ENCODE measurements around the gene C2CD2. TPM values are rescaled to one million over a fixed set of nuclear protein-coding genes. Genes with fewer than 3 reads are reported as not detected.

C2CD2 gene
- total and polyA plus RNA-seq, 2 experiments from 2014 or later: 4.5 to 16.2 TPM

DNA sequence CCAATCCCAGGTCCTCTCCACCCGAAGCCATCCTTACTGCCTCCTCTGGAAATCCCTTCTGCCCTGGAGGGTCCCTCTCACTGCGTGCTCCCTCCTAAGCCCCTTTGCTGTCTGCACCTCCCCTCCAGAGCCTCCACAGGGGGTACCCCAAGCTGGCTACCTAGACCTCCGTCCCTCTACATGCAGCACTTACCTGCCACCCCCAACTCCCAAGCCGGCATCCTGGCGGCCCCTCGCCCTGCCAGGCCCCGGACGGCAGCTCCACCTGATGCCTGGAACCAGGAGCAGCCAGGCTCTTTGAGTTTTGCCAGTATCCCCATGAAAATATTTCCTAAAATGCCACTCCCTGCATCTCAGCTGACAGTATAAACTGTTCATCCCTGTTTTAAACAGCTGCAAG is 78.7 kb downstream of the C2CD2 start (continued):
- TF ChIP-seq STAT1 (IDR thresholded peaks at IDR 0.05; ENCODE audit: unreplicated experiment): no peak

GRCh38 chr21:41874611-41875010 is 79.2 kb downstream of the C2CD2 start:
- peaks cover 50% of the 10 kb centered on the region for H3K79me2 ChIP-seq (replicated peaks; ENCODE audit: insufficient read depth)
- H3K27me3 ChIP-seq (ENCODE audit: insufficient read depth): no peaks in the 10 kb centered on the region

More at GRCh38 chr21:41874611-41875010, 79.2 kb downstream of the C2CD2 start:
- H2AFZ ChIP-seq: no peak overlapping the region
- Mint-ChIP-seq H3K4me1 (peaks cover 22% of the 10 kb centered on the region), H3K36me3 (ENCODE audit: low read depth) (peaks cover 3% of the 10 kb centered on the region; the same call in 2 of the 3 replicates), H3K27me3 (ENCODE audit: insufficient read depth, low read depth, poor library complexity) (peaks cover 6% of the 10 kb centered on the region), H3K9me3 (no peaks in the 10 kb centered on the region), H3K4me3 (no peak overlapping the region), H3K27ac (no peak overlapping the region)
- peaks cover 10% of the 10 kb centered on the region for H4K20me1 ChIP-seq (replicated peaks; ENCODE audit: insufficient read depth)
- H3K36me3 ChIP-seq (ENCODE audit: insufficient read depth): no peaks in the 10 kb centered on the region
- no peak for DNase-seq (ENCODE audit: low spot score)
- H3K4me2 ChIP-seq: no peak overlapping the region
- no peaks in the 10 kb centered on the region for H3F3A ChIP-seq (replicated peaks; ENCODE audit: low read depth)
- H3K9me2 ChIP-seq (ENCODE audit: insufficient read depth): no peaks in the 10 kb centered on the region
- H3K4me1 ChIP-seq (ENCODE audit: insufficient read depth): peaks cover 7% of the 10 kb centered on the region
- TF ChIP-seq ZNF462 (CRISPR knock-in tag; IDR thresholded peaks at IDR 0.05) (no peak), EZH2 (IDR thresholded peaks at IDR 0.05; ENCODE audit: low read depth, unreplicated experiment) (no peak), POLR2AphosphoS5 (IDR thresholded peaks at IDR 0.05; ENCODE audit: low read depth) (no peak), JUNB (IDR thresholded peaks at IDR 0.05; ENCODE audit: unreplicated experiment) (no peak), EZH2phosphoT487 (IDR thresholded peaks at IDR 0.05; ENCODE audit: unreplicated experiment) (no peak), ZNF114 (CRISPR knock-in tag; IDR thresholded peaks at IDR 0.05) (no peak), ZNF331 (CRISPR knock-in tag; IDR thresholded peaks at IDR 0.05; ENCODE audit: low read depth) (no peak)
- TF ChIP-seq, protein P1, sequence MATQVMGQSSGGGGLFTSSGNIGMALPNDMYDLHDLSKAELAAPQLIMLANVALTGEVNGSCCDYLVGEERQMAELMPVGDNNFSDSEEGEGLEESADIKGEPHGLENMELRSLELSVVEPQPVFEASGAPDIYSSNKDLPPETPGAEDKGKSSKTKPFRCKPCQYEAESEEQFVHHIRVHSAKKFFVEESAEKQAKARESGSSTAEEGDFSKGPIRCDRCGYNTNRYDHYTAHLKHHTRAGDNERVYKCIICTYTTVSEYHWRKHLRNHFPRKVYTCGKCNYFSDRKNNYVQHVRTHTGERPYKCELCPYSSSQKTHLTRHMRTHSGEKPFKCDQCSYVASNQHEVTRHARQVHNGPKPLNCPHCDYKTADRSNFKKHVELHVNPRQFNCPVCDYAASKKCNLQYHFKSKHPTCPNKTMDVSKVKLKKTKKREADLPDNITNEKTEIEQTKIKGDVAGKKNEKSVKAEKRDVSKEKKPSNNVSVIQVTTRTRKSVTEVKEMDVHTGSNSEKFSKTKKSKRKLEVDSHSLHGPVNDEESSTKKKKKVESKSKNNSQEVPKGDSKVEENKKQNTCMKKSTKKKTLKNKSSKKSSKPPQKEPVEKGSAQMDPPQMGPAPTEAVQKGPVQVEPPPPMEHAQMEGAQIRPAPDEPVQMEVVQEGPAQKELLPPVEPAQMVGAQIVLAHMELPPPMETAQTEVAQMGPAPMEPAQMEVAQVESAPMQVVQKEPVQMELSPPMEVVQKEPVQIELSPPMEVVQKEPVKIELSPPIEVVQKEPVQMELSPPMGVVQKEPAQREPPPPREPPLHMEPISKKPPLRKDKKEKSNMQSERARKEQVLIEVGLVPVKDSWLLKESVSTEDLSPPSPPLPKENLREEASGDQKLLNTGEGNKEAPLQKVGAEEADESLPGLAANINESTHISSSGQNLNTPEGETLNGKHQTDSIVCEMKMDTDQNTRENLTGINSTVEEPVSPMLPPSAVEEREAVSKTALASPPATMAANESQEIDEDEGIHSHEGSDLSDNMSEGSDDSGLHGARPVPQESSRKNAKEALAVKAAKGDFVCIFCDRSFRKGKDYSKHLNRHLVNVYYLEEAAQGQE (IDR thresholded peaks at IDR 0.05; ENCODE audit: unreplicated experiment): no peak
- TF ChIP-seq, protein P2, sequence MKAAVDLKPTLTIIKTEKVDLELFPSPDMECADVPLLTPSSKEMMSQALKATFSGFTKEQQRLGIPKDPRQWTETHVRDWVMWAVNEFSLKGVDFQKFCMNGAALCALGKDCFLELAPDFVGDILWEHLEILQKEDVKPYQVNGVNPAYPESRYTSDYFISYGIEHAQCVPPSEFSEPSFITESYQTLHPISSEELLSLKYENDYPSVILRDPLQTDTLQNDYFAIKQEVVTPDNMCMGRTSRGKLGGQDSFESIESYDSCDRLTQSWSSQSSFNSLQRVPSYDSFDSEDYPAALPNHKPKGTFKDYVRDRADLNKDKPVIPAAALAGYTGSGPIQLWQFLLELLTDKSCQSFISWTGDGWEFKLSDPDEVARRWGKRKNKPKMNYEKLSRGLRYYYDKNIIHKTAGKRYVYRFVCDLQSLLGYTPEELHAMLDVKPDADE (IDR thresholded peaks at IDR 0.05): no peak
- no peak overlapping the region for H3K4me3 ChIP-seq
- no peak overlapping the region for H3K27ac ChIP-seq (ENCODE audit: low read depth)
- ATAC-seq: no peak
